HG03280 (cell line): ENCODE measurements around the gene ABTB2.

Experiments
- ATAC-seq: cut with Tn5 transposase; IDR thresholded peaks from one replicate; pipeline ENCODE4 v1.9.1; 2021; ENCODE audit warnings: mild to moderate bottlenecking, moderate library complexity; ENCODE audit not compliant: unreplicated experiment

ABTB2 gene

DNA sequence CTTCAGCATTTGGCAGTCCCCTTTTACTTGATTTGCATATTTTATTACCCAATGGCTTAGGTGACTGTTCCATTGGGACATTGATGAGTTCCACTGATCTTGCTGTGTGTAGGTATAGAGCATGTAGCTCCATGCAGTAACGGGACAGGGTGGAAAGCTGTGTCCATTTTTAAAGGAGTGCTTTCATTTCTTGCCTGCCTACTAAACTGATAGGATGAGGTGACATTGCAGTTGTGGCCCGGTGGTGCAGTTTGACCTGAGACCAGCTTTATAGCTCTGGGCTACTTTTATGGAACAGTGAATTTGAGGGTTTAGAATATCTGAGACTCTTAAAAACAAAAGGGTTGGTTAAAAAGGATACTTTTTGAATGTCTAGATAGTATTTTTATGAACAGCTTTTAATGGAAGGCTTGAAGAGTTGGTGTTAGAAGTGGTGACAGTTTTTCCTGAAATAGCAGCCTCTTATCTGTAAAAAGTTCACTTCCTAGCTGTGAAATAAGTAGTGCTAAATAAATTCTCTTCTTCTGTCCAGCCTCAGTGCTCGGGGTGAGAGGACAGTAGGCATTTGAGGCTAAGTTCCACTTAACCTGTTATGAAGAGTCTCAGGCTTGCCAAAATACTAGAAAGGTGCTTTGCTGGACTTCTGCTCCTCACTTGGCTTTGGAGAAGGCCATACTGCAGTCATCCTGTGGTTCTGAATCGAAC, 225.4 kb downstream of the ABTB2 start:
- no peak for ATAC-seq

DNA sequence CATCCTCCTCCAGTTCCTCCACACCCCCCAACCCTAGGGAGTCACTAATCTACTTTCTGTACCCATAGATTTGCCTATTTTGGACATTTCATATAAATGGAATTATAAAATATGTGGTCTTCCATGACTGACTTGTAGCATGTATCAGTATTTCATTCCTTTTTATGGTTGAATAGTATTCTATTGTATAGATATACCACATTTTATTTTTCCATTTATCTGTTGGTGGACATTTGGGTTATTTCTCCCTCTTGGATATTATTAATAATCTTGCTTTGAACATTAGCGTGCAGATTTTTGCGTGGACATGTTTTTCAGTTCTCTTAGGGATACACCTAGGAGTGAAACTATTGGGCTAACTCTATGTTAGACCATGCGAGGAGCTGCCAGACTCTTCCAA, 229.0 kb downstream of the ABTB2 start:
- no peak for ATAC-seq

DNA sequence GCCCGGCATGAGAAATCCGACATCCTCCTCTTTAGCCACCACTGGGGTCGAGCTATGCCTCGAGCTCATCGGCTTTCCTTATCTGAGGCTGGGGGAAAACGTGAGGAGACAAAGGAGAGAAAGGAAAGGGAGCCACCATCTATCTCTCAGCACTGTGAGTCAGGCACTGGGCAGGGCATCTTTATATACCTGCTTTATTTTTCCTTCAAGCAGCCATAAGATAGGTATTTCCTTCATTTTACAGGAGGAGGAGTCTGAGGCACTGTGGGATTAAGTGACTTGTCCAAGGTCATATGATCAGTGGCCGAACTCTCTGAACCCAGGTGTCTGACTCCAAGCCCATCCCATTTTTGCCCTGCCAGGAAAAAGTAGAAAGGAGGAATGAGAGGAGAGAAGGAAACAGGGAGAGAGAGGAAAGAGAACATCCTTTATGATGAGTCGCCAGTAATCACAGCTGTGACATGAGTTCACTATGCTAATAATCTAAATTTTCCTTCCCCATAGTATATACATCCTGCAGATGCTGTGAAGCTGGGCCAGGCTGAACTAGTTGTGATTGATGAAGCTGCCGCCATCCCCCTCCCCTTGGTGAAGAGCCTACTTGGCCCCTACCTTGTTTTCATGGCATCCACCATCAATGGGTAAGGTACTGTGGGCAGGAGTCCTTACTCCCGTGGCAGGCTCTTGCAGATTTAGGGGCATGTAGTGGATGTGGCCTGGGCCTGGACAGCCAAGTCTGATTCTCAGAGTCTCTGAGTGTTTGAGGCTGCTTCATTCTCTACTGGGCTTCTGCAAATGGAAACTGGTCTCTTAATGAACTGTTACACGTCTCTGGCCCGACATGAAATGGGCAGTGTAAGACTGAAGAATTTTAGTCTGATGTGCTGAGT, 230.6 kb downstream of the ABTB2 start:
- no peak for ATAC-seq

DNA sequence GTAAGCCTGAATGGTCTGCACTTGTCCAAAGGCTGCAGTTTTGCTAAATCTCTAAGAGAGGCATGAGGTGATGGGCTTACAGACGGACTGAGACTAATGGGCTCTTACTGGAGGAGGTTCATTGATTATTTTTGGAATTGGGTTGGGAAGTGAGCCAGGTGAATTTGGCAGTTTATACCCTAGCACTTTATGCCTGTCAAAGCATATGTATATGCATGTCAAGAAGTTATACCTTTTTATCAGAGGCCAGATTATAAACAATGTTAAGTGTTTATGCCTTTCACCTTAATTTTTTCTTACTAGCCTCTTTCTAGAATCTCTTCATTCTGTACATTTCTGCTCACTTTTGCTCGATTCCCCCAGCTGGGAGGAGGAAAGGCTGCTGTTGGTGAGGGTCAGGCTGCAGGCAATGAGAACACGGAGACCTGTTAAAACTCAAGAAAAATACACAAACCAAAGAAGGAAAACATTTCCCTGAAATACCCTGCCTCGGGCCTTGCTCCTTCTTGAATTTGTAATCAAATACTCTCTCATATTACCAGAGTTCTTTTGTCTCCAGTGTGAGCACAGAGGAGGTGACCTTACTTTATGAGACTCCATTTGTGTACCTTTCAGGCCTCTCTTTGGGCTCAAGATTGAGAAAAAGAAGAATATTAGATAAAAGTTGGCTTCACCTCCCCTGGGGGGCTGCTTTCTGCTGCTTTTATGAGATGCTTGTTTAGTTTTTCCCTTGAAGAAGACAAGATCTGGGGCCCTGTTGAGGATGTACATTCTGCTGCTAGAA, 232.7 kb downstream of the ABTB2 start:
- ATAC-seq, result no peak

DNA sequence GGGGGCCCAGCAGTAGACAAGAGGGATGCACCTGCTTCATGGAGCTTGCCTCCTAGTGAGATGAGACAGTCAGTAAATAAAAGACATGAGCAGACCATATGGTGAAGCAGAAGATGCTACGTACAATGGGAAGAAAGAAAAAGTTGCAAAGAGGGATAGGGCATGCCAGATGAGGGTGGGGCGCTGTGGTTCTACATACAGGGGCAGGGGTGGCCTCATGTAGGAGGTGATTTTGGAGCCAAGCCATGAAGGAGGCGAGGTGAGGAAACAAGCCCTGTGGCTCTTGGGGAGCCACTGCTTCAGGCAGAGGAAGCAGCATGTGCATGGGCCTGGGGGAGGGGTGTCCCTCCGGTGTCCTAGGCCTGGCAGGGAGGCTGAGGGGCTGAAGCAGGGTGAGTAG, 237.2 kb downstream of the ABTB2 start:
- ATAC-seq, result no peak

DNA sequence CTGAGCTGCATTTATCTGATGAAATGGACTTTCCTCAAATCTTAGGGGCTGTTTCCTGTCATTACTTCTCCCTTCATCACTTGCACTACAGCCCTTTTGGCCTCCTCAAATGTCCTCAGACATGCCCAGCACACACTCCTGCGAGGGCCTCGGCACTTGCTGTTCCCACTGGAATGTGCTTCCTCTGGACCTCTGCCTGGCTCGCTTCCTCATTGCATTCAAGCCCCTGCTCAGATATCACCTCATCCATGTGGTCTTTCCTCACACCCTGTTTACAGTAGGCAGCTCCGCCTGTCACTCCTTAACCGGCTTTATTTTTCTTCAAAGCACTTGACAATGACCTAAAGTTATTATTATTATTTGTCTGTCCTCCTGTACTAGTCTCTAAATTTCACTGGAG, 243.3 kb downstream of the ABTB2 start:
- ATAC-seq, result no peak

DNA sequence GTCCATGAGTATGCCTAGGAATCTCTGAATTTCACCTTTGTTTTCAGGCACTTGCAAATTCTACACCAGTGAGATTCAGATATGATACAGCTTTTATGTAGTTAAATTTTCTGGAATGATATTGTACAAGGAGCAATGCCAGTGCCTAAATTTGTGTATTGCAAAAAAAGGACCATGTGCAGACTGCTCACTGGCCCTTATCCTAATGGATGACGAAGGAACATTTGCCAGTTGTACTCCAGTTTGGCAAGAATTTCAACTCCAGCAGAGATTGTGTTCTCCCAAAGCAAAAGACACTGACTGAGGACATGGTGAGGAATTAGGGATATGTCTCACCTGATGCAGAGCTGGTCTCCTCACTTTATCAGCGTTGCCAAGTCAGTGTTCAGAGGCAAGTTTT, 243.8 kb downstream of the ABTB2 start:
- ATAC-seq, result no peak

DNA sequence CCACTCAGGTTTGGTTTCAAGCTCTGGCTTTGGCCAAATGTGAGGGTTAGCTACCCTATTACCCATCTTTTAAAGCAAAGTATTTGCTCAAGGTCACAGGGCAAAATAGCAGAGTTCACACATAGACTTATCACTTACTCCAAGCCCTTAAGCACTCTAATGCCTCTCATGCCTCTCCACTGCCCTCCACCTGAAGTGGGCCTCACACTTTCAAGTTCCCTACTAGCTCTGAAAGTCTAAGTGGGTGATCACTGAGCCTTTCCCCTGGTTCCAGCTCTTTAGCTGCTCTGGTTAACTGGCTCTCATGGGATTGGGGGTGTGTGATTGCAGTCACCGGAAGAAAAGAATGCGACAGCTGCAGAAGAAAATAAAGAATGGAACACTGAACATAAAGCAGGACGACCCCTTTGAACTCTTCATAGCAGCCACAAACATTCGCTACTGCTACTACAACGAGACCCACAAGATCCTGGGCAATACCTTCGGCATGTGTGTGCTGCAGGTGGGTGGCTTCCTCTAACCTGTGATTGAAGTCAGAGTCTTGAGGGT, 246.0 kb downstream of the ABTB2 start:
- ATAC-seq, result no peak

DNA sequence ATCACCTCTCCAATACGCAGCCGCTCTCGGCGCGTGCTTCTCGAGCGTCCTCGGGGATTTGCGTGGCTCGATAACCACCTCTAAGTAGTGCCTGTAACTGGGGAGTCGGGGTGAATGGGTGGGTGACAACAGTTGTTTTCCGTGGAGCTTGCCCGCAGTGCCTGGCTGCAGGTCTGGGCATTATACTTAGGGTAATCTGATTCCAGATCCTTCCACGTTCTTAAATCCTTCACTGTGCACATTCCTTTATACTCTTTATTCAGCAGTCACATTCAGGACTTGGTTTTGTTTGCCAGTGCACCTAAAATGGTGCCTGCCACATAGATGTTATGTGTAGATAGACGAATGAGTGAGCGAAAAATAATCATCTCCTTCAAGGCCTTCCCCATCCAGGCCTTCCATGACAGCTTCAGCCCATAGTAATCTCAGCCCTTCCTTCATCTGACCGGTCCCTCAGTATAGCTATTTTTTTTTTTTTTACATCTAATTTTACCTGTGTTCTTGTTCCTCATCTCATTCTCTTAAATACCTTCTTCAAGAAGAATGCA, 251.8 kb downstream of the ABTB2 start:
- peak; percentile 15 for ATAC-seq

DNA sequence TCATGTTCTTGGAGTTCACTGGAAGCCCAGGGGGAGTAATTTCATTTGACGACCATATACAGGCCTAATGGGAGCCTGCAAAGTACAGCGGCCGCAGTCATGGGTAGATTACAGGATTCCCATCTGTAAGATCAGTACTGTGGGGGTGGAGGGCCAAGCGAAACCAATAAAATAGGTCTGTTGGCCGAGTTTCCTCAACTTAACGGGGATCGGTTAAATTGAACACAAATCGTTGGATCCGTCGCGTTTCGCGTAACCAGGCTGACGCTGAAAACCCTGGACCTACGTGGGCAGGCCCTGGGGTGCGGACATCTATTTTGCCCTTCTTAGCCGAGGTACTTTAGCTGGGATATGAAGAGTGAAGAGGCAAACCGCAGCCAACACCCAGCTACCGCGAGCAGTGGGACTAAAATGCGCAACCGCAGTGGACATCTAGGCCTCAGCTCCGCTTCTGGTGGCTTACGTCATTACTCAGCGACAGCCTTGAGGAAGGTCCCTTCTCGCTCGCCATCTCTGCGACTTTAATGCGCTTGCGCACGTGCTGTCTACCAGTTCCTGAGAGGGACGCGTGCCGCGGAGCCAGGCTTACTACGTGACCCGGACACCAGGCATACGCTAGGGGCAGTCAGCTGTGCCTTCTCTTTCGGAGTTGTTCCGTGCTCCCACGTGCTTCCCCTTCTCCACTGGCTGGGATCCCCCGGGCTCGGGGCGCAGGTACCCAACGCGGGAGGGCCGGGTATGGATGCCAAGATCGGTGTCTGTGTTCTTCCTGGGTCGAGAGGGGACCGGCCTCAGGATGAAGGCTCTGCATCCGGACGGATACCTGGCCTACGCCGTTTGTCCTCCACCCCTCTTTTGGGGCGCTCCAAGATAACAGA, 252.5 kb downstream of the ABTB2 start, which contains the start of gene NAT10:
NAT10 (plus strand) TSS at position 551 of the 878 bp plus-strand sequence. CDS start 2,597 bp downstream, outside the sequence.
- peak; percentile 94 for ATAC-seq

DNA sequence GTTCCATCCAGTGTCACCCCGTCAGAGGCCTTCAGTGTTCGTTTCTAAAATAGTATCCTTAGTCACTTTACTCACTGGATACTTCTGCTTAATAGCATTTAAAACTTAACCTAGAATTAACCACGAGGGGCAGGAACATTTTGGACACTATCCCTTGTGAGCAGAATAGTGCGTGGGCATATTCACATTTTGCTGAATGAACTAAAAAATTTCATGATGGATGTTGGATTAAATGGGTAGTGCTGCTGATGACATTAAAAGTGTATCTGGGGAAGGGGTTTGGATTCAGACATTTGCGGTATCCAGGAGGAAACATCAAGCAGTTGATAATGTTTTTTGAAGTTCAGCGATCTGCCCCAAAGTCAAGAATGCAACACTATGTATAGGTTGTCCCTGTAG, 253.1 kb downstream of the ABTB2 start:
- ATAC-seq, result no peak
